Vagina (tissue), 2 donors: ENCODE measurements around the gene C17orf107. TPM values are rescaled to one million over a fixed set of nuclear protein-coding genes. Genes with fewer than 3 reads are reported as not detected.

ENCODE experiments used
- DNase-seq, 2 donors: peaks; one replicate each; pipeline ENCODE4 v3.0.0-alpha.2; 2017; ENCODE audit errors: extremely low spot score in 2 of 2
- H3K27ac ChIP-seq: fragments of 200-600 bp; sonication (generic); one replicate; pipeline ENCODE4 v1.5.1; 2019
- H3K27me3 ChIP-seq: fragments of 200-600 bp; sonication (generic); one replicate; pipeline ENCODE4 v1.5.1; 2019
- H3K36me3 ChIP-seq, 2 donors: fragments of 200-600 bp; sonication (generic); one replicate each; pipeline ENCODE4 v1.5.1; 2017 to 2019
- H3K4me1 ChIP-seq: fragments of 200-600 bp; sonication (generic); one replicate; pipeline ENCODE4 v1.5.1; 2019
- H3K4me3 ChIP-seq, 2 donors: fragments of 200-600 bp; sonication (generic); 1 replicate in 1 of 2; 2 replicates in 1 of 2; pipeline ENCODE4 v1.5.1; 2016 to 2019
- H3K9me3 ChIP-seq: fragments of 200-600 bp; sonication (generic); one replicate; pipeline ENCODE4 v1.5.1; 2019
- CTCF ChIP-seq, 3 experiments: fragments of 450-650 bp in 2 of 3; fragments of 200-600 bp in 1 of 3; sonication (generic) in 1 of 3; IDR thresholded peaks; one replicate each; pipeline ENCODE4 v1.5.1; 2017 to 2019; ENCODE audit warnings: antibody characterized with exemption in 3 of 3, mild to moderate bottlenecking in 2 of 3, moderate library complexity in 2 of 3
- POLR2A ChIP-seq, 2 donors: fragments of 450-650 bp; IDR thresholded peaks; one replicate each; pipeline ENCODE4 v1.6.1; 2017; ENCODE audit warnings: antibody characterized with exemption in 2 of 2, mild to moderate bottlenecking in 2 of 2, moderate library complexity in 2 of 2
- POLR2AphosphoS5 ChIP-seq, 2 donors: sonication (generic); formaldehyde crosslinking; IDR thresholded peaks; one replicate each; pipeline ENCODE4 v1.9.0; 2017; ENCODE audit warnings: antibody characterized with exemption in 2 of 2, mild to moderate bottlenecking in 2 of 2, low read depth in 1 of 2; ENCODE audit not compliant: insufficient read depth in 1 of 2
- intact Hi-C: fragments of 100-400 bp; cut with DNase I; formaldehyde crosslinking; loops from one replicate; pipeline ENCODE4 v1.15.1; 2023
- total RNA-seq: library from RNA; depleted of rRNA; stranded (reverse); fragments of >200 nt; gene quantifications from one replicate; pipeline ENCODE4 v1.2.3, GENCODE V29; 2016

The C17orf107 gene
- total RNA-seq, 1 donor from 2014 or later: 1.7 TPM

GRCh38 chr17:4932756-4933155, 33.4 kb downstream of the C17orf107 start:
- no peak for DNase-seq
- H3K4me3 ChIP-seq: no peak overlapping the region
- intact Hi-C loops: no loop called here
- peaks cover 0 to 14% of the 10 kb centered on the region in 2 donors for H3K36me3 ChIP-seq
- TF ChIP-seq POLR2AphosphoS5 (IDR thresholded peaks at IDR 0.05; ENCODE audit: insufficient read depth in 1 of 2, low read depth in 1 of 2): no peak
- no peak for TF ChIP-seq POLR2A (IDR thresholded peaks at IDR 0.05)
- TF ChIP-seq CTCF (IDR thresholded peaks at IDR 0.05): no peak
- H3K9me3 ChIP-seq: no peaks in the 10 kb centered on the region
- H3K27me3 ChIP-seq: no peaks in the 10 kb centered on the region
- no peak overlapping the region for H3K27ac ChIP-seq
- H3K4me1 ChIP-seq: peaks cover 10% of the 10 kb centered on the region

GRCh38 chr17:4933646-4934045, 34.3 kb downstream of the C17orf107 start:
- peaks cover 0 to 20% of the 10 kb centered on the region in 2 donors for H3K36me3 ChIP-seq
- H3K4me3 ChIP-seq: no peak overlapping the region
- H3K4me1 ChIP-seq: peaks cover 19% of the 10 kb centered on the region
- TF ChIP-seq CTCF (IDR thresholded peaks at IDR 0.05): no peak
- TF ChIP-seq POLR2A (IDR thresholded peaks at IDR 0.05): no peak
- TF ChIP-seq POLR2AphosphoS5 (IDR thresholded peaks at IDR 0.05; ENCODE audit: insufficient read depth in 1 of 2, low read depth in 1 of 2): no peak
- no peaks in the 10 kb centered on the region for H3K9me3 ChIP-seq
- no peaks in the 10 kb centered on the region for H3K27me3 ChIP-seq
- no peak overlapping the region for H3K27ac ChIP-seq
- no peak for DNase-seq
- intact Hi-C loops: no loop called here

GRCh38 chr17:4934173-4934979, 35.0 kb downstream of the C17orf107 start:
- H3K4me3 ChIP-seq: no peak overlapping the region
- intact Hi-C loops: no loop called here
- DNase-seq: no peak

GRCh38 chr17:4935650-4936049, 36.3 kb downstream of the C17orf107 start:
- peaks cover 0 to 20% of the 10 kb centered on the region in 2 donors for H3K36me3 ChIP-seq
- H3K4me1 ChIP-seq: peaks cover 28% of the 10 kb centered on the region
- intact Hi-C loops: no loop called here
- no peak overlapping the region for H3K27ac ChIP-seq
- no peak overlapping the region for H3K4me3 ChIP-seq
- no peak for DNase-seq
- no peak for TF ChIP-seq POLR2A (IDR thresholded peaks at IDR 0.05)
- no peak for TF ChIP-seq POLR2AphosphoS5 (IDR thresholded peaks at IDR 0.05; ENCODE audit: insufficient read depth in 1 of 2, low read depth in 1 of 2)
- TF ChIP-seq CTCF (IDR thresholded peaks at IDR 0.05): no peak
- H3K27me3 ChIP-seq: no peaks in the 10 kb centered on the region
- no peaks in the 10 kb centered on the region for H3K9me3 ChIP-seq

More at GRCh38 chr17:4934173-4934979, 35.0 kb downstream of the C17orf107 start:
- Histone ChIP-seq H3K36me3 (peaks cover 0 to 20% of the 10 kb centered on the region in 2 donors), H3K9me3 (no peaks in the 10 kb centered on the region), H3K27me3 (no peaks in the 10 kb centered on the region), H3K27ac (no peak overlapping the region), H3K4me1 (peaks cover 27% of the 10 kb centered on the region)
- TF ChIP-seq POLR2AphosphoS5 (IDR thresholded peaks at IDR 0.05; ENCODE audit: insufficient read depth in 1 of 2, low read depth in 1 of 2) (no peak), CTCF (IDR thresholded peaks at IDR 0.05) (no peak), POLR2A (IDR thresholded peaks at IDR 0.05) (no peak)

GRCh38 chr17:4936436-4936835, 37.1 kb downstream of the C17orf107 start:
- intact Hi-C loops: no loop called here

More at GRCh38 chr17:4936436-4936835, 37.1 kb downstream of the C17orf107 start:
- Histone ChIP-seq H3K36me3 (peaks cover 0 to 20% of the 10 kb centered on the region in 2 donors), H3K27me3 (no peaks in the 10 kb centered on the region), H3K4me1 (peaks cover 36% of the 10 kb centered on the region), H3K4me3 (no peak overlapping the region), H3K9me3 (no peaks in the 10 kb centered on the region), H3K27ac (no peak overlapping the region)
- DNase-seq: no peak
- TF ChIP-seq POLR2AphosphoS5 (IDR thresholded peaks at IDR 0.05; ENCODE audit: insufficient read depth in 1 of 2, low read depth in 1 of 2) (no peak), CTCF (IDR thresholded peaks at IDR 0.05) (no peak), POLR2A (IDR thresholded peaks at IDR 0.05) (no peak)
